ENCODE data around the gene CEP170.
"Not testable (repeated sequence)": the region's sequence is repeated elsewhere in the genome, so short reads cannot be mapped to it uniquely, and the experiment has no call there.

- not testable (repeated sequence) for TF ChIP-seq CTCF (IDR thresholded peaks at IDR 0.05; ENCODE audit: insufficient read depth, low read depth, low read length); EZH2 (IDR thresholded peaks at IDR 0.05; ENCODE audit: insufficient read depth, low read length)
Measured at GRCh38 chr1:243183661-243184060, 71.4 kb downstream of the CEP170 start.

All from astrocyte (in vitro differentiated cells and primary cell).